ENCODE results near the gene MIA. TPM values are rescaled to one million over a fixed set of nuclear protein-coding genes. Genes with fewer than 3 reads are reported as not detected.
"Not testable (repeated sequence)": the region's sequence is repeated elsewhere in the genome, so short reads cannot be mapped to it uniquely, and the experiment has no call there.

The MIA gene
- total RNA-seq, 1 experiment from 2014 or later = 234 TPM

GRCh38 chr19:40825460-40826095 is 50.3 kb downstream of the MIA start:
- DNase-seq (ENCODE audit: low read depth, low spot score); in situ Hi-C loops (cut with HindIII; ENCODE audit: low pct_unique_long_range_greater_than_20kb, low sequenced_read_pairs): not testable (repeated sequence)

GRCh38 chr19:40826312-40826698 is 51.0 kb downstream of the MIA start:
- in situ Hi-C loops (cut with HindIII; ENCODE audit: low pct_unique_long_range_greater_than_20kb, low sequenced_read_pairs); DNase-seq (ENCODE audit: low read depth, low spot score): not testable (repeated sequence)

GRCh38 chr19:40826699-40827385 is 51.5 kb downstream of the MIA start:
- DNase-seq (ENCODE audit: low read depth, low spot score); in situ Hi-C loops (cut with HindIII; ENCODE audit: low pct_unique_long_range_greater_than_20kb, low sequenced_read_pairs): not testable (repeated sequence)

Other genes starting within 250 kb of the MIA start
- gene SHKBP1, start 198.6 kb upstream of the MIA start, total RNA-seq (2014; rRNA removed; shearing (Covaris generic)) = 17.6 and 21.2 TPM in 2 replicates
- gene LTBP4, start 174.2 kb upstream of the MIA start, total RNA-seq (2014; rRNA removed; shearing (Covaris generic)) = 10.9 and 13.4 TPM in 2 replicates
- gene NUMBL, start 84.9 kb upstream of the MIA start, total RNA-seq (2014; rRNA removed; shearing (Covaris generic)) = 6.3 and 7.5 TPM in 2 replicates
- gene COQ8B, start 58.6 kb upstream of the MIA start, total RNA-seq (2014; rRNA removed; shearing (Covaris generic)) = 13.5 and 16.1 TPM in 2 replicates
- gene ITPKC, start 58.4 kb upstream of the MIA start, total RNA-seq (2014; rRNA removed; shearing (Covaris generic)) = 3.8 and 4.6 TPM in 2 replicates
- gene ACTMAP, start 25.0 kb upstream of the MIA start, total RNA-seq (2014; rRNA removed; shearing (Covaris generic)) = 0.13 and 0.51 TPM in 2 replicates
- 56.1 and 60.7 TPM in 2 replicates for gene SNRPA, start 24.3 kb upstream of the MIA start, total RNA-seq (2014; rRNA removed; shearing (Covaris generic))
- gene RAB4B, start 2.7 kb downstream of the MIA start, total RNA-seq (2014; rRNA removed; shearing (Covaris generic)) = 17.9 and 20.8 TPM in 2 replicates
- gene EGLN2, start 23.7 kb downstream of the MIA start, total RNA-seq (2014; rRNA removed; shearing (Covaris generic)) = 58.4 and 70.7 TPM in 2 replicates
- gene CYP2A6, start 74.9 kb downstream of the MIA start, total RNA-seq (2014; rRNA removed; shearing (Covaris generic)) = not detected in 2 replicates
- not detected in 2 replicates for gene CYP2A7, start 106.7 kb downstream of the MIA start, total RNA-seq (2014; rRNA removed; shearing (Covaris generic))
- 0.13 TPM in 1 of 2 replicates, not detected in the other for gene CYP2B6, start 215.8 kb downstream of the MIA start, total RNA-seq (2014; rRNA removed; shearing (Covaris generic))

Data from SK-MEL-5 (cell line).